Bronchial epithelial cell (primary cell): ENCODE data around the gene ARHGAP8. TPM values are rescaled to one million over a fixed set of nuclear protein-coding genes. Genes with fewer than 3 reads are reported as not detected.

Experiments
- DNase-seq: peaks from one replicate; pipeline ENCODE4 v3.0.0-alpha.2; 2010; ENCODE audit warnings: low read depth
- FAIRE-seq: peaks from 2 replicates; lab custom pipeline; 2011; peaks lifted over from hg19 to GRCh38; lab: Jason Lieb, UNC
- H3K27me3 ChIP-seq: 2 replicates; pipeline ENCODE4 v1.5.1; 2011; ENCODE audit warnings: low read length; ENCODE audit not compliant: control insufficient read depth, insufficient read depth
- H3K36me3 ChIP-seq: 2 replicates; pipeline ENCODE4 v1.5.1; 2011; ENCODE audit warnings: low read length; ENCODE audit not compliant: control insufficient read depth, insufficient read depth
- H3K4me3 ChIP-seq: 2 replicates; pipeline ENCODE4 v1.5.1; 2011; ENCODE audit warnings: mild to moderate bottlenecking, low read depth, low read length, control low read depth
- CTCF ChIP-seq: IDR thresholded peaks from 2 replicates; pipeline ENCODE4 v1.5.1; 2011; ENCODE audit warnings: mild to moderate bottlenecking, moderate library complexity, low read length, control low read depth, inconsistent platforms; ENCODE audit not compliant: insufficient read depth, severe bottlenecking
- total RNA-seq: library from RNA; depleted of rRNA; stranded (reverse); fragments of >200 nt; gene quantifications from 2 replicates; pipeline ENCODE4 v1.2.1, GENCODE V29; 2014

Gene ARHGAP8
- total RNA-seq, 1 donor from 2014 or later: 15.0 TPM

DNA sequence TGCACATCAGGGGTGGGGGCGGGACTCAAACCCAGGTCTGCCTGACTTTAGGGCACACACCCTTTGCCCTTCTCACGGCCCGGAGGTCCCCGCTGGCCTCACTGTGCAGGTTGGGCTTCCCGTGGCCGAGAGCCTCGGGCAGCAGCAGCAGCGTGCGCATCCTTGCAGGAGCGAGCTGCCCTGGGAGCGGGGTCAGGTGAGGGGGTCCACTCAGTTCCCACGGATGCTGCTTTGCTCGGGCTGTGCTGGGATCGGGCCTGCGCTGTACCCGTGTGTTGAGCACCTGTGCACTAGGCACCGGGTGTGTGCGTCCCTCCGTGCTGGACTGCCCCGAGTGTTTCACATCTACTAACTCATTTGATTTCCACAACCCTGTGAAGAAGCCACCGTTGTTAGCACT, 25.2 kb upstream of the ARHGAP8 start:
- FAIRE-seq: no peak

GRCh38 chr22:44727709-44728108, 24.7 kb upstream of the ARHGAP8 start:
- FAIRE-seq (no peak), DNase-seq (no peak)
- no peak overlapping the region for H3K4me3 ChIP-seq
- H3K36me3 ChIP-seq: peaks cover 8% of the 10 kb centered on the region
- TF ChIP-seq CTCF: no peak
- H3K27me3 ChIP-seq: no peaks in the 10 kb centered on the region

More for the DNA sequence above, 25.2 kb upstream of the ARHGAP8 start:
- DNase-seq: no peak
- Histone ChIP-seq H3K4me3 (no peak overlapping the region), H3K27me3 (no peaks in the 10 kb centered on the region), H3K36me3 (peaks cover 8% of the 10 kb centered on the region)
- no peak for TF ChIP-seq CTCF

DNA sequence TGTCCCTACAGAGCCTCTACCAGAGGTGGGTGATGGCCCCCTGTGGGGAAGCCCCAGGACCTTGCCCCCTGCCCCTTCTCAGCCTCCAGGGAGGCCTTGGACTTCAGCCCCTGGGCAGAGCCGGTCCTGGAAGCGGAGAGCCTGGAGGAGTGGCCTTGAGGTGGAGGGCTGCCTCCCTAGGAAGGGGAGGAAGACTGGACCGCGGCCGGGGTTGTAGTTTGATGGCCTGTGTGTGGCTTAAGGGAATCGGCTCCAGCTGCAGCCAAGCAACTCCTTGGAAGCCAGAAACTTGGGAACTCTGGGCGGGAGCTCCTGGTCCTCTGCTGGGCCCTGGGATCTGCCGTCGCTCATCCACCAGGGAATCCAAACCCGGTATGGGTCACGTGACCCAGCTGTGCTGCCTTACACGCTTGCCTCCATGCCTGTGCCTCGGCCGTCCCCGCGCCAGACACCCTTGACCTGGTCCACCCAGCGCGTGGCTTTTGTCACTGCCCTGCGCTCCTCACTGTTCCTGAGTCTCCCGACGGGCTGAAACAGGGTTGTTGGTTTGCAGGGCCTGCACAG, 23.5 kb upstream of the ARHGAP8 start:
- H3K36me3 ChIP-seq: peaks cover 8% of the 10 kb centered on the region
- TF ChIP-seq CTCF: no peak
- no peaks in the 10 kb centered on the region for H3K27me3 ChIP-seq
- H3K4me3 ChIP-seq: no peak overlapping the region
- FAIRE-seq (no peak), DNase-seq (no peak)

GRCh38 chr22:44729391-44730021, 22.9 kb upstream of the ARHGAP8 start:
- TF ChIP-seq CTCF: no peak
- DNase-seq (no peak), FAIRE-seq (no peak)
- Histone ChIP-seq H3K4me3 (no peak overlapping the region), H3K36me3 (peaks cover 8% of the 10 kb centered on the region), H3K27me3 (no peaks in the 10 kb centered on the region)

GRCh38 chr22:44730022-44730393, 22.4 kb upstream of the ARHGAP8 start:
- no peak for TF ChIP-seq CTCF
- DNase-seq: no peak
- no peak for FAIRE-seq
- H3K4me3 ChIP-seq: no peak overlapping the region
- no peaks in the 10 kb centered on the region for H3K27me3 ChIP-seq
- H3K36me3 ChIP-seq: peaks cover 8% of the 10 kb centered on the region
